GM19025 (cell line): ENCODE measurements around the gene COL1A1.

Source experiments
- ATAC-seq: cut with Tn5 transposase; IDR thresholded peaks from one replicate; pipeline ENCODE4 v1.9.1; 2021; ENCODE audit warnings: mild to moderate bottlenecking, low read depth, moderate library complexity; ENCODE audit not compliant: unreplicated experiment

Gene COL1A1

GRCh38 chr17:50162466-50163254, 38.8 kb downstream of the COL1A1 start:
- ATAC-seq: no peak

GRCh38 chr17:50161911-50162288, 39.5 kb downstream of the COL1A1 start:
- ATAC-seq: no peak

GRCh38 chr17:50161023-50161910, 40.2 kb downstream of the COL1A1 start:
- ATAC-seq: peak; percentile 84

GRCh38 chr17:50157891-50158290, 43.5 kb downstream of the COL1A1 start:
- ATAC-seq: no peak

GRCh38 chr17:50155115-50155819, 46.2 kb downstream of the COL1A1 start:
- ATAC-seq: no peak

GRCh38 chr17:50154604-50155003, 46.8 kb downstream of the COL1A1 start:
- no peak for ATAC-seq

- ATAC-seq: no peak
Observed at GRCh38 chr17:50153650-50154575, 47.5 kb downstream of the COL1A1 start.

GRCh38 chr17:50152736-50153135, 48.7 kb downstream of the COL1A1 start:
- no peak for ATAC-seq

GRCh38 chr17:50151937-50152547, 49.4 kb downstream of the COL1A1 start:
- ATAC-seq: no peak

GRCh38 chr17:50151041-50151936, 50.1 kb downstream of the COL1A1 start:
- ATAC-seq: peak; percentile 37

GRCh38 chr17:50150354-50151040, 50.9 kb downstream of the COL1A1 start, which contains the start of gene PPP1R9B:
Gene PPP1R9B (minus strand): TSS chr17:50150677. CDS start chr17:50150513, 164 bp downstream.
- peak; percentile 1 for ATAC-seq

- ATAC-seq: no peak
Observed at GRCh38 chr17:50149417-50150353, 51.7 kb downstream of the COL1A1 start.

GRCh38 chr17:50149091-50149416, 52.4 kb downstream of the COL1A1 start:
- ATAC-seq: no peak

- ATAC-seq: peak; percentile 36
Observed at GRCh38 chr17:50148226-50149090, 53.0 kb downstream of the COL1A1 start.

GRCh38 chr17:50147841-50148225, 53.6 kb downstream of the COL1A1 start:
- ATAC-seq: no peak
